H1 (cell line): ENCODE results near the gene SLX4IP. TPM values are rescaled to one million over a fixed set of nuclear protein-coding genes. Genes with fewer than 3 reads are reported as not detected.

Source experiments
- KDM1A ChIP-seq: fragments of 200-600, 300-600 bp; sonication (generic); IDR thresholded peaks from 2 replicates; pipeline ENCODE4 v1.7.1; 2016; ENCODE audit warnings: mild to moderate bottlenecking, low read length, borderline replicate concordance
- polyA plus RNA-seq, 7 experiments: library from polyadenylated mRNA; depleted of rRNA in 3 of 7; stranded (reverse) in 5 of 7; unstranded in 2 of 7; fragments of >200 nt in 5 of 7; fragments of 200-250 nt in 2 of 7; gene quantifications; 1 replicate in 5 of 7; 2 replicates in 1 of 7; 4 replicates in 1 of 7; pipeline versions ENCODE4 v1.2.1 to v1.2.3, GENCODE V29; 2011 to 2013; ENCODE audit warnings: missing spikeins in 2 of 7, mixed read lengths in 2 of 7
- total RNA-seq: library from RNA; stranded (reverse); fragmentation: NEBNext Ultra II Directional; extraction: Animal tissue kit (Norgen Biotek cat#: 25700); gene quantifications from 2 replicates; pipeline ENCODE4 v1.2.1, GENCODE V29; 2021
- TF ChIP-seq, protein P1 (sequence below), 3 experiments: IDR thresholded peaks; 1 replicate in 2 of 3; 2 replicates in 1 of 3; pipeline versions ENCODE4 v1.5.1 to v1.6.1; 2011; ENCODE audit warnings: low read length in 3 of 3, mild to moderate bottlenecking in 3 of 3, inconsistent platforms in 2 of 3, low read depth in 1 of 3, moderate library complexity in 1 of 3; ENCODE audit not compliant: insufficient read depth in 1 of 3; ENCODE audit errors: control extremely low read depth in 1 of 3

SLX4IP gene
- total and polyA plus RNA-seq, 2 of the 8 experiments (the other 6 are each of a cell fraction or from before 2014, with no cell fraction given) = 2.4 to 8.7 TPM

DNA sequence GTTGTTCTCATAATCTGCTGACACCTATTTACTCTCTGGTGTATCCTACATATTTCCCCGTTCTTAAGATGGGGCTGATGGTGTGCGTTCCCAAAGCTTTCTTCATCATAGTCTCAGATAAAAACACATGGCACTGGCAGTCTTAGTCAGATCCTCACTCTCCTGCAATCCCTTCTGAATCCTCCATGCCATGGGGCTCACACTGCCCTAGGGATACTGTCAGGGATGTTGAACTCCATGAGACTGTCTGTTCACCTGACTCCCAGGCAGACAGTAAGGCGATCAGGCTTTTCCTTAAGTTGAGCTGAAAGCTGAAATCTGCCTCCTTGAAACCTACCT, 76.0 kb downstream of the SLX4IP start (continued):
- TF ChIP-seq, protein P1, sequence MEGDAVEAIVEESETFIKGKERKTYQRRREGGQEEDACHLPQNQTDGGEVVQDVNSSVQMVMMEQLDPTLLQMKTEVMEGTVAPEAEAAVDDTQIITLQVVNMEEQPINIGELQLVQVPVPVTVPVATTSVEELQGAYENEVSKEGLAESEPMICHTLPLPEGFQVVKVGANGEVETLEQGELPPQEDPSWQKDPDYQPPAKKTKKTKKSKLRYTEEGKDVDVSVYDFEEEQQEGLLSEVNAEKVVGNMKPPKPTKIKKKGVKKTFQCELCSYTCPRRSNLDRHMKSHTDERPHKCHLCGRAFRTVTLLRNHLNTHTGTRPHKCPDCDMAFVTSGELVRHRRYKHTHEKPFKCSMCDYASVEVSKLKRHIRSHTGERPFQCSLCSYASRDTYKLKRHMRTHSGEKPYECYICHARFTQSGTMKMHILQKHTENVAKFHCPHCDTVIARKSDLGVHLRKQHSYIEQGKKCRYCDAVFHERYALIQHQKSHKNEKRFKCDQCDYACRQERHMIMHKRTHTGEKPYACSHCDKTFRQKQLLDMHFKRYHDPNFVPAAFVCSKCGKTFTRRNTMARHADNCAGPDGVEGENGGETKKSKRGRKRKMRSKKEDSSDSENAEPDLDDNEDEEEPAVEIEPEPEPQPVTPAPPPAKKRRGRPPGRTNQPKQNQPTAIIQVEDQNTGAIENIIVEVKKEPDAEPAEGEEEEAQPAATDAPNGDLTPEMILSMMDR (IDR thresholded peaks at IDR 0.05; ENCODE audit: control extremely low read depth in 1 of 3, insufficient read depth in 1 of 3, low read depth in 1 of 3, low read length in 3 of 3) = no peak
- no peak for TF ChIP-seq KDM1A
- TF ChIP-seq, all 59 proteins: peak for 0
